GM10266 (cell line): Measurements from ENCODE around the gene HDAC7.

ENCODE experiments used
- DNase-seq: peaks from one replicate; pipeline ENCODE4 v3.0.0; 2012; ENCODE audit errors: extremely low spot score
- TF ChIP-seq, protein P1 (sequence below): IDR thresholded peaks from 2 replicates; pipeline ENCODE4 v1.5.1; 2012; ENCODE audit warnings: mild to moderate bottlenecking, low read depth; ENCODE audit not compliant: control insufficient read depth, insufficient read depth; ENCODE audit errors: missing control alignments

Gene HDAC7

DNA sequence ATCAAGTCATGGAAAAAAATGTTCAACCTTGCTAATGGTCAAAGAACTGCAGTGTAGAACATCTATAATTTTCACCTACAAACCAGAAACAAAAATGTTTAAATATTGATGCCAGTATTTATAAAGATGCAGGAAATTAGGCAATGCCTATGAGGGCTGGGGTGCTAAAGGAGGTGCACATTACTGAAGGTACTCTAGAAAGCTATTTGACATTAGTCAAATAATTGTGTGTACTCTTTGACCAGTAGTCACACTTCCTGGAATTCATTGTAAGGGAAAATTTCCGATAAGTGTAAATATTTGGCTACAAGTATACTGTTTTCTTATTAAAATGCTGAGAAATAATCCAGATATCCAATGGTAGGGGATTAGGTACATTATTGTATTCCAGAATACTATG lies 36.4 kb upstream of the HDAC7 start:
- TF ChIP-seq, protein P1, sequence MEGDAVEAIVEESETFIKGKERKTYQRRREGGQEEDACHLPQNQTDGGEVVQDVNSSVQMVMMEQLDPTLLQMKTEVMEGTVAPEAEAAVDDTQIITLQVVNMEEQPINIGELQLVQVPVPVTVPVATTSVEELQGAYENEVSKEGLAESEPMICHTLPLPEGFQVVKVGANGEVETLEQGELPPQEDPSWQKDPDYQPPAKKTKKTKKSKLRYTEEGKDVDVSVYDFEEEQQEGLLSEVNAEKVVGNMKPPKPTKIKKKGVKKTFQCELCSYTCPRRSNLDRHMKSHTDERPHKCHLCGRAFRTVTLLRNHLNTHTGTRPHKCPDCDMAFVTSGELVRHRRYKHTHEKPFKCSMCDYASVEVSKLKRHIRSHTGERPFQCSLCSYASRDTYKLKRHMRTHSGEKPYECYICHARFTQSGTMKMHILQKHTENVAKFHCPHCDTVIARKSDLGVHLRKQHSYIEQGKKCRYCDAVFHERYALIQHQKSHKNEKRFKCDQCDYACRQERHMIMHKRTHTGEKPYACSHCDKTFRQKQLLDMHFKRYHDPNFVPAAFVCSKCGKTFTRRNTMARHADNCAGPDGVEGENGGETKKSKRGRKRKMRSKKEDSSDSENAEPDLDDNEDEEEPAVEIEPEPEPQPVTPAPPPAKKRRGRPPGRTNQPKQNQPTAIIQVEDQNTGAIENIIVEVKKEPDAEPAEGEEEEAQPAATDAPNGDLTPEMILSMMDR: no peak
- DNase-seq: no peak

DNA sequence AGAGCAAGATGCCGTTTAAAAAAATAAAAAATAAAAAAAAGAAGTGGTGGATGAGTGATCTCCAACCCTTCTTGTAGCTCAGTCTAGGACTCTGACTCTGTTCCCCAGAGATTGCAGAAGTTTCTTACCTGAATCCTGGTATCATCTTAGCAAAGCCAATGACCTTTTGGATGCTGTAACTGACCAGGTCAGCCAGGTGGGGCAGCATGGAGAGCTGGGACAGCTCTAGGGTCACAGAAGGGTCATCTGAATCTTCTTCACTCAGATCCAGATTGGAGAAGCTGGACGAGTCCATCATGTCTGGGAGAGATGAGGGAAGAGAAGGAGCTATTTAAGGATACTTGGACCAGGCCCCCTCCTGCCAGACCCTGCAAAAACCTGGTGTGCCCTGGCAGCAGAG lies 35.8 kb upstream of the HDAC7 start:
- TF ChIP-seq, protein P1: no peak
- DNase-seq: no peak

DNA sequence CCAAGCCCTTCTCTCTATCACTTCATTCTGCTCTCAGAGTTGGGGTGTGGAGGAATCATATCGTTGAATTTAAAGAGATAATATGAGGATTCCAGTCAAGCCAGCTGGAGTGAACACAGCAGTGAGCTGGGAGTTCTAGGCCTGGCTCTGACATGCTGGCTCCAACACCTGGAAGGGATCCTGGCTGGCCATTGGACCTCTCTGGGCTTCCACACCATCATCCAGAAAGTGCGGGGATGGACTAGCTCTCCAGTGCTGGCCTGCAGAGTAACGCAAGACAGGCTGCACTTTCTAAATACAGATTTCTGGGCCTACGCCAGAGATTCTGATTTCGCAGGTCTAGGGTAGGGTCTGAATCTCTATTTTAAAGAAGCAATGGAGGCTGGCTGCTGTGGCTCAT lies 34.8 kb upstream of the HDAC7 start:
- TF ChIP-seq, protein P1: no peak
- no peak for DNase-seq

DNA sequence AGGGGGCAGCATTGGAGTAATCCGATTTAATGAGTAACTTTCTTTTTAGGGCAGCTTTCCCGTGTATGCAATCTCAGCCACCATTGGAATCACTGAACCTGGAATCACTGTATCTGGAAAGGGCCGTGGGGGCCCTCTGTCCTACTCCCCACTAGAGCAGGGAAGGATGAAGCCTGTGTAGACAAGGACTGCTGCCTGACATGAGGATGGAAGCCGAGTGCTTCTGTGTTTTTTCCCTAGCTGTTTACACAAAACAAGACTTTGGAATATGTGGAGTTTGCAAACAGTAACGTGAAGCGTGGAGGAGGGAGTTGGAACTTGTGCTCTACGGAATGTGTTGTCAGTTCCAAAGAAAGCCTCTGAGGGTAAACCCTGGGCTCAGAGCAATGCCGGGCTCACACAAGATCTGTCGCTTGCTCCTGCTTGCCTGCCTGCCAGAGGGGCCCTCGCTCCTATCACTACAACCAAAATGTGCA lies 32.4 kb upstream of the HDAC7 start:
- DNase-seq: no peak
- TF ChIP-seq, protein P1: no peak

DNA sequence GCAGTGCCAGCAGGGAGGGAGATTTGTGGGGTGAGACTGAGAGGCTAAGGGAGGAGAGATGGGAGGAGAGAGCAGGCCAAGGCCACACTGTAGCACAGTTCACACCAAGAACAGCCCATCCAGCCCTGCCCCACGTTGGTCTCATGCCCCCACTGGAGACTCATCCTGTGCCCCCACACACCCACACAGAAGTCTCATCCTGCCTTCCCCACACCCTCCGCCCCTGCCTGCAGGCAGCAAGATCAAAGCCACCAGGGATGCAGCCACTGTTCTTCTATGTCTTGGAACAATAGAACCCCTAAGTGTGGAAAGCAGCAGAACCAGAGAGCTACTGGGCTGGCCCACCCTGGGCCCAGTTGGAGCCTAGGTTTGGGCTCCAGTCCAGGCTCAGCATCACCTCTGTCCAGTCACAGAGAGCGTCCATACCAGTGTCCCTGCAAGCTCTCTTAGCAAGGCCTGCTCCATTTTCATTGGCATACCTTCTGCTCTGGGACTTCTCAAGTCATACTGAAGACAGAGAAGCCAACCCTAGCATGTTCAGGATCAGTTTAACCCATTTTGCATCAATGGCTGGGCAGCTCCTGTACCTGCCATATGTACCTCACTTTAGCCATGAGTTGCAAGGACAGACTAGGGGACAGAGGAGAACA lies 31.7 kb upstream of the HDAC7 start:
- TF ChIP-seq, protein P1: no peak
- DNase-seq: no peak

DNA sequence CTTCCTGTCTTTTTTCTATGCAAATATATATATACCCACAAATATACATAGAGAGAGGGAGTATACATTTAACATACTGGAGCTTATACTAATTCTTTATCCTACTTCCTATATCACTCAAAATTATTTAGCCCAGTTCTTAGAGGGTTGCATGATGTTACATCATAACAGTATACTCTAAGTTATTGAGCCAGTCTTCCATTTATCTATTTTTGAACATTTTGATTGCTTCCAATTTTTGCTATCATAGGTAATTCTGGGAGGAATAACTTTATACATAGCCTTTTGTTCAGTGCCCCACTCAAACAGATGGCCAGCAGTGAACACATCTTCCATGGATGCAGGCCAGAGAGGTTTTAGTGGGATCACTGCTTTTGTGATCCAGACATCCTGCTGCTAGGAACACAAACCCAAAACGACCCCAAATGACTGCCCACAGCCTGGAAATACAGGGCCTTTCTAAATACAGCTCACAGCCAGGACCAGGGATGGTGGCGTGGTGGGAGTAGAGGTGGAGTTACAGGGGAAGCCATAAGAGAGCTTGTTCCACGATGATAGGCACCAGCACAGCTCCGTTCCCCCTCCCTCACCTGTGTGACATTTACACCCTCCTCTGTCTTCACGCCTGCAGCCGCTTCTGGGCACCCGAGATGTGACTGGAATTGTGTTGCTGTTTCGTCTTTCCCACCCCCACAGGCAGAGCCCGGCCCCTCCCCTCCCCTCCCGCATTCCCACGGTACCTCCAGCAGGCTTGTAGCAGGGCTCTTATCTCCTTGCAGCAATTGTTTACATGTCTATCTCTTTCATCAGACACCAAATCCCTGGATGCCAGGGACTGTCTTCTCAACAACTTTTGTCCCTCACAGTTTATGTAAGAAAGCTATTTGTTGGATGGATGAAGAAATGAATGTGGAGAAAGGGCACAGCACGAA lies 30.7 kb upstream of the HDAC7 start:
- TF ChIP-seq, protein P1: no peak
- no peak for DNase-seq

DNA sequence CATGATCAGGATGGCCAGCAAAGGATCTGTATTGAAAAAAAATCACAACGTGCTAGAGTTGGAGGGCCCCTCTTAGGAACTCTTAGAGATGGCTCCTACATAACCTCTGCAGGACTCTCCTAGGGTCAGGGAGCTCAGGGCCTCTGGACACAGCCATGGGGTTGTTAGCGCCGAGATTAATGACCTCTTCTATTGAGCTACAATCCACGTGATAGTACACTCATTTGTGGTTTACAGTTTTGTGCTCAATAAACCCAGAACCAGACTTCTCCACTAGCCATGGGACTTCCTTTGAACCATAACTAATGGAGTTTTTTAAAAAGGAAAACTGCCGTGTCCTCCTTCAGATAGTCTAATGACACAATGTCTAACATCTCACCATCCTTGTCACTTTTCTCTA lies 29.6 kb upstream of the HDAC7 start:
- DNase-seq: no peak
- TF ChIP-seq, protein P1: no peak
